A673 (cell line): ENCODE data around the gene CYP4F3. TPM values are rescaled to one million over a fixed set of nuclear protein-coding genes. Genes with fewer than 3 reads are reported as not detected.

Experiments
- BruUV-seq: library from RNA; stranded (reverse); fragments of 400-500 nt; replicated peaks from 2 replicates; lab custom pipeline; 2021; lab: Mats Ljungman, UMichigan
- CTCF ChIA-PET: fragments of 300-600 bp; sonication (Branson Sonifier 250); formaldehyde crosslinking; loops from one replicate; lab custom pipeline; 2022; ENCODE audit warnings: antibody characterized with exemption; lab: Charles Lee
- POLR2A ChIA-PET: fragments of 300-600 bp; sonication (Branson Sonifier 250); formaldehyde crosslinking; loops from one replicate; lab custom pipeline; 2022; ENCODE audit warnings: antibody characterized with exemption; ENCODE audit not compliant: low non-redundant PET; lab: Charles Lee
- DNase-seq: peaks from one replicate; pipeline ENCODE4 v3.0.0-alpha.2; 2015; ENCODE audit warnings: low spot score
- H3K27ac ChIP-seq: fragments of 200-600 bp; sonication (generic); 2 replicates; pipeline ENCODE4 v1.5.1; 2016; ENCODE audit warnings: mixed run types, low read depth, mild to moderate bottlenecking, mixed read lengths, antibody characterized with exemption, low read length; ENCODE audit not compliant: poor library complexity, severe bottlenecking
- H3K27me3 ChIP-seq: fragments of 200-600 bp; sonication (generic); replicated peaks from 2 replicates; pipeline ENCODE4 v1.6.1; 2017; ENCODE audit warnings: mixed run types, low read depth, mild to moderate bottlenecking, mixed read lengths, antibody characterized with exemption, low read length; ENCODE audit not compliant: insufficient read depth, poor library complexity
- H3K36me3 ChIP-seq: fragments of 200-600 bp; sonication (generic); 2 replicates; pipeline ENCODE4 v1.6.1; 2016; ENCODE audit warnings: mixed run types, mild to moderate bottlenecking, mixed read lengths, antibody characterized with exemption, low read length; ENCODE audit not compliant: insufficient read depth, poor library complexity, severe bottlenecking
- H3K4me1 ChIP-seq: fragments of 200-600 bp; sonication (generic); 2 replicates; pipeline ENCODE4 v1.6.1; 2017; ENCODE audit warnings: mixed run types, mild to moderate bottlenecking, mixed read lengths, antibody characterized with exemption, low read length; ENCODE audit not compliant: insufficient read depth, poor library complexity, severe bottlenecking
- H3K4me3 ChIP-seq: fragments of 200-600 bp; sonication (generic); 2 replicates; pipeline ENCODE4 v1.5.1; 2016; ENCODE audit warnings: low read depth, mixed run types, mild to moderate bottlenecking, mixed read lengths, low read length; ENCODE audit not compliant: poor library complexity, severe bottlenecking
- H3K9me3 ChIP-seq: fragments of 200-600 bp; sonication (generic); 2 replicates; pipeline ENCODE4 v1.6.1; 2016; ENCODE audit warnings: mixed run types, low read depth, mild to moderate bottlenecking, mixed read lengths, antibody characterized with exemption, low read length; ENCODE audit not compliant: poor library complexity, severe bottlenecking
- EZH2 ChIP-seq: fragments of 200-600 bp; sonication (generic); IDR thresholded peaks from 2 replicates; pipeline ENCODE4 v1.6.1; 2017; ENCODE audit warnings: borderline replicate concordance, low read depth, mild to moderate bottlenecking, mixed read lengths, antibody characterized with exemption, low read length; ENCODE audit not compliant: poor library complexity, severe bottlenecking
- intact Hi-C: fragments of 100-400 bp; cut with micrococcal nuclease; formaldehyde crosslinking; loops from one replicate; pipeline ENCODE4 v1.10.0; 2022; ENCODE audit not compliant: unreplicated experiment
- total RNA-seq: library from RNA; stranded (reverse); gene quantifications from 2 replicates; pipeline ENCODE4 v1.2.3, GENCODE V29; 2021
- TF ChIP-seq, protein P1 (sequence below): fragments of 300-800, 200-600 bp; sonication (generic); conservative IDR thresholded peaks from 2 replicates; pipeline ENCODE4 v1.5.1; 2017; ENCODE audit warnings: low read depth, mild to moderate bottlenecking, antibody characterized with exemption, low read length, moderate library complexity, mixed read lengths

Gene CYP4F3
- total RNA-seq, 1 experiment from 2014 or later = not detected

DNA sequence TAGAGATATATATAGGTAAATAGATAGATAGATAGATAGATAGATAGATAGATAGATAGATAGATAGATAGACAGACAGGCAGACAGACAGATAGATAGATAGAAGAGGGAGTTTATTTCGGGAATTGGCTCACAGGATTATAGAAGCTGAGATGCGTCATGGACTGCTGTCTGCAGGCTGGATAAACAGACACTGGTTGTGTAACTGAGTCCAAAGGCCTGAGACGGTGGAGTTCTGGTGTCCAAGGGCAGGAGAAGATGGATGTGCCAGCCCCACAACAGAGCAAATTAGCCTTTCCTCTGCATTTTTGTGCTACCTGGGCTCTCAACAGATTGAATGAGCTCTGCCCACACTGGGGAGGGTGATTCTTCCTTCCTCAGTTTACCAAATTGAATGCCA, 2.7 kb downstream of the CYP4F3 start:
- DNase-seq = no peak
- no TSS peak for BruUV-seq
- Histone ChIP-seq H3K4me3 (no peak overlapping the region), H3K36me3 (no peaks in the 10 kb centered on the region), H3K4me1 (no peaks in the 10 kb centered on the region), H3K27me3 (no peaks in the 10 kb centered on the region), H3K27ac (no peak overlapping the region), H3K9me3 (no peaks in the 10 kb centered on the region)
- POLR2A ChIA-PET = no interaction called here
- CTCF ChIA-PET = no interaction called here
- intact Hi-C loops = no loop called here
- TF ChIP-seq EZH2 = no peak
- TF ChIP-seq, protein P1, sequence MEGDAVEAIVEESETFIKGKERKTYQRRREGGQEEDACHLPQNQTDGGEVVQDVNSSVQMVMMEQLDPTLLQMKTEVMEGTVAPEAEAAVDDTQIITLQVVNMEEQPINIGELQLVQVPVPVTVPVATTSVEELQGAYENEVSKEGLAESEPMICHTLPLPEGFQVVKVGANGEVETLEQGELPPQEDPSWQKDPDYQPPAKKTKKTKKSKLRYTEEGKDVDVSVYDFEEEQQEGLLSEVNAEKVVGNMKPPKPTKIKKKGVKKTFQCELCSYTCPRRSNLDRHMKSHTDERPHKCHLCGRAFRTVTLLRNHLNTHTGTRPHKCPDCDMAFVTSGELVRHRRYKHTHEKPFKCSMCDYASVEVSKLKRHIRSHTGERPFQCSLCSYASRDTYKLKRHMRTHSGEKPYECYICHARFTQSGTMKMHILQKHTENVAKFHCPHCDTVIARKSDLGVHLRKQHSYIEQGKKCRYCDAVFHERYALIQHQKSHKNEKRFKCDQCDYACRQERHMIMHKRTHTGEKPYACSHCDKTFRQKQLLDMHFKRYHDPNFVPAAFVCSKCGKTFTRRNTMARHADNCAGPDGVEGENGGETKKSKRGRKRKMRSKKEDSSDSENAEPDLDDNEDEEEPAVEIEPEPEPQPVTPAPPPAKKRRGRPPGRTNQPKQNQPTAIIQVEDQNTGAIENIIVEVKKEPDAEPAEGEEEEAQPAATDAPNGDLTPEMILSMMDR = no peak

DNA sequence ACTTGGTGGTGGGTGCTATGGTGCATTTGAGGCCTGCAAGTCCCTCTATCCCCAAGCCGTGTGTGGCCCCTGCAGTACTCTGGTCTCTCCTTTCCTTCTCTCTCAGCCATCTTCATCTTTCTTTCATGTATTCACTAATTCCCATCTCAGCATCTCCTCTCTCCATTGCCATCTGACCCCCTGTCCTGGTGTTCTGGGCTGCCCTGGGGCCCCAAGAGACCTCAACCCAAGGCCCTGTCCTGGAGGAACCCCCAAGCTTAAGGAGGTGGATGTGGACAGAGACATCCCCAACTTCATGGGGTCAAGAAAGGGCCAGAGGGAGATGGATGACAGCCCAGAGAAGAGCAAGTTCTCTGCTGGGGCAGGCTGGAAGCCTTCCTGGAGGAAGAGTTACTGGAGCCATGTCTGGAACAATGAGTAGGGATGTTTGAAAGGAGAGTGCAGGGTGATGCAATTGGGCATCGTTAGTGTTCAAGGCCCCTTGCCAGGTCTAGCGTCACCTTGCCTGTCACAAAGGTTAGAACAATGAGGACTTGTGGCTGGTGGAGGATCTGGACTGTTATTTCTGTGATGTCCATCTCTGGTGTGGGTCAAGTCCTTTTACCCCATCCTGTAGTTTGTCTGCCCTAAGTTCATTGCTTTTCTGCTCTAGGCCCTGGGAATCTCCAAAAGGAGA, 3.5 kb downstream of the CYP4F3 start:
- H3K4me1 ChIP-seq = no peaks in the 10 kb centered on the region
- no TSS peak for BruUV-seq
- ChIA-PET CTCF (no interaction called here), POLR2A (no interaction called here)
- H3K4me3 ChIP-seq = no peak overlapping the region
- intact Hi-C loops = no loop called here
- no peaks in the 10 kb centered on the region for H3K27me3 ChIP-seq
- no peaks in the 10 kb centered on the region for H3K36me3 ChIP-seq
- no peak overlapping the region for H3K27ac ChIP-seq
- no peaks in the 10 kb centered on the region for H3K9me3 ChIP-seq
- DNase-seq = no peak
- TF ChIP-seq EZH2 = no peak
- TF ChIP-seq, protein P1 = no peak

DNA sequence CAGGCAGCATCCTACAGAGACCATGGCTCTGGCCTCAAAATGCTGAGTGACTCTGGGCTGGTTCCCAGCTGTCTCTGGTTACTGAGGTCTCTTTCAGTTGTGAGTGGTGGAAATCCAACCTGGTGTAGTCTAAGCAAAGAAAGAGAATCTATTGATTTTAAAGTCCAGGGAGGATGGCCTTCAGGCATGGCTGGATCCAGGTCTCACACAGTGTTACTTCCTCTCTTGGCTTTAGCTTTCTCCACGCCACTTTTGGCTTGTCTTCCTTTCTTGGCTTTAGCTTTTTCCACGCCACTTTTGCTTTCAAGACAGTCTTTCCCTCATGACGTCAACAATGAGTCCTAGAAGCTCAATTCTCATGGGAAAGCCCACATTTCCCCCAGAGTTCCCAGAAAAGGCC, 4.1 kb downstream of the CYP4F3 start:
- Histone ChIP-seq H3K4me3 (no peak overlapping the region), H3K36me3 (no peaks in the 10 kb centered on the region), H3K4me1 (no peaks in the 10 kb centered on the region), H3K27ac (no peak overlapping the region), H3K27me3 (no peaks in the 10 kb centered on the region), H3K9me3 (no peaks in the 10 kb centered on the region)
- TF ChIP-seq, protein P1 = no peak
- TF ChIP-seq EZH2 = no peak
- DNase-seq = no peak
- ChIA-PET CTCF (no interaction called here), POLR2A (no interaction called here)
- intact Hi-C loops = no loop called here
- BruUV-seq = no TSS peak
